PC-3 (cell line): ENCODE results near the gene PCGF1. TPM values are rescaled to one million over a fixed set of nuclear protein-coding genes. Genes with fewer than 3 reads are reported as not detected.

Experiments used
- ATAC-seq: fragments of 200-7000 bp; cut with Tn5 transposase; 2 replicates; pipeline ENCODE4 v1.9.1; 2020; ENCODE audit warnings: mild to moderate bottlenecking, moderate library complexity
- BruUV-seq: library from RNA; stranded (reverse); fragments of 400-500 nt; replicated peaks from 2 replicates; lab custom pipeline; 2021; lab: Mats Ljungman, UMichigan
- CTCF ChIA-PET: fragments of 300-600 bp; sonication (Branson Sonifier 250); formaldehyde crosslinking; loops from one replicate; lab custom pipeline; 2022; ENCODE audit warnings: antibody characterized with exemption; lab: Charles Lee
- POLR2A ChIA-PET: fragments of 300-600 bp; sonication (Branson Sonifier 250); formaldehyde crosslinking; loops from one replicate; lab custom pipeline; 2022; ENCODE audit warnings: antibody characterized with exemption; ENCODE audit not compliant: unreplicated experiment; lab: Charles Lee
- DNase-seq: peaks from one replicate; pipeline ENCODE4 v3.0.0-alpha.2; 2015
- H2AFZ ChIP-seq: fragments of 300-600 bp; sonication (generic); 2 replicates; pipeline ENCODE4 v1.6.0; 2016; ENCODE audit warnings: antibody characterized with exemption, low read length
- H3F3A ChIP-seq: fragments of 300-600 bp; sonication (generic); one replicate; pipeline ENCODE4 v1.6.0; 2017; ENCODE audit warnings: antibody characterized with exemption, low read length, control low read depth, mild to moderate bottlenecking; ENCODE audit not compliant: unreplicated experiment
- H3K27ac ChIP-seq: fragments of 300-600 bp; sonication (generic); 2 replicates; pipeline ENCODE4 v1.5.1; 2016; ENCODE audit warnings: mild to moderate bottlenecking, low read length
- H3K27me3 ChIP-seq: fragments of 300-600 bp; sonication (generic); 2 replicates; pipeline ENCODE4 v1.6.1; 2016; ENCODE audit warnings: low read length, mixed read lengths
- H3K36me3 ChIP-seq: fragments of 300-600 bp; sonication (generic); 2 replicates; pipeline ENCODE4 v1.6.1; 2016; ENCODE audit warnings: low read depth, mixed run types, low read length, mixed read lengths
- H3K4me1 ChIP-seq: fragments of 300-600 bp; sonication (generic); 2 replicates; pipeline ENCODE4 v1.5.1; 2016; ENCODE audit warnings: low read length; ENCODE audit not compliant: insufficient read depth
- H3K4me2 ChIP-seq: fragments of 300-600 bp; sonication (generic); 2 replicates; pipeline ENCODE4 v1.6.0; 2016; ENCODE audit warnings: low read length
- H3K4me3 ChIP-seq: fragments of 300-600 bp; sonication (generic); 2 replicates; pipeline ENCODE4 v1.5.1; 2016; ENCODE audit warnings: mild to moderate bottlenecking, low read length, mixed read lengths
- H3K79me2 ChIP-seq: fragments of 300-600 bp; sonication (generic); 2 replicates; pipeline ENCODE4 v1.6.1; 2017; ENCODE audit warnings: low read length, mixed read lengths
- H3K9ac ChIP-seq: fragments of 300-600 bp; sonication (generic); 2 replicates; pipeline ENCODE4 v1.6.0; 2016; ENCODE audit warnings: mild to moderate bottlenecking, low read length
- H3K9me2 ChIP-seq: fragments of 300-600 bp; sonication (generic); replicated peaks from 2 replicates; pipeline ENCODE4 v1.6.1; 2016; ENCODE audit warnings: mixed run types, low read length, mixed read lengths
- H3K9me3 ChIP-seq: fragments of 300-600 bp; sonication (generic); 2 replicates; pipeline ENCODE4 v1.6.1; 2016; ENCODE audit warnings: low read length, mixed read lengths
- H4K20me1 ChIP-seq: fragments of 300-600 bp; sonication (generic); 2 replicates; pipeline ENCODE4 v1.6.1; 2016; ENCODE audit warnings: low read length, mixed read lengths
- EZH2 ChIP-seq: fragments of 300-600 bp; sonication (generic); IDR thresholded peaks from one replicate; pipeline ENCODE4 v1.6.1; 2017; ENCODE audit warnings: antibody characterized with exemption, mild to moderate bottlenecking, low read length; ENCODE audit not compliant: unreplicated experiment
- EZH2phosphoT487 ChIP-seq: fragments of 300-600 bp; sonication (generic); IDR thresholded peaks from 2 replicates; pipeline ENCODE4 v1.6.1; 2018; ENCODE audit warnings: mild to moderate bottlenecking, antibody characterized with exemption, low read length, borderline replicate concordance
- intact Hi-C: fragments of 100-400 bp; cut with micrococcal nuclease; formaldehyde crosslinking; loops from 2 replicates; pipeline ENCODE4 v1.9.0; 2023
- total RNA-seq: library from RNA; depleted of rRNA; stranded (reverse); fragments of >200 nt; gene quantifications from 2 replicates; pipeline ENCODE4 v1.2.3, GENCODE V29; 2014
- TF ChIP-seq, protein P1 (sequence below): fragments of 300-600 bp; sonication (generic); conservative IDR thresholded peaks from 2 replicates; pipeline ENCODE4 v1.5.1; 2017; ENCODE audit warnings: antibody characterized with exemption, low read depth, mild to moderate bottlenecking, low read length

Gene PCGF1
- total RNA-seq, 1 experiment from 2014 or later: 35.7 TPM

- Histone ChIP-seq H4K20me1 (no peaks in the 10 kb centered on the region), H3K36me3 (no peaks in the 10 kb centered on the region), H3K4me2 (no peak overlapping the region), H3K27me3 (no peaks in the 10 kb centered on the region), H3K4me1 (peaks cover 12% of the 10 kb centered on the region; the same call in 1 of the 2 replicates), H3K9me3 (no peaks in the 10 kb centered on the region), H3F3A (no peaks in the 10 kb centered on the region), H3K9ac (no peak overlapping the region), H3K4me3 (no peak overlapping the region), H3K9me2 (no peaks in the 10 kb centered on the region), H2AFZ (no peak overlapping the region), H3K27ac (no peak overlapping the region), H3K79me2 (peaks cover 10% of the 10 kb centered on the region)
- intact Hi-C loops: no loop called here
- TF ChIP-seq, protein P1, sequence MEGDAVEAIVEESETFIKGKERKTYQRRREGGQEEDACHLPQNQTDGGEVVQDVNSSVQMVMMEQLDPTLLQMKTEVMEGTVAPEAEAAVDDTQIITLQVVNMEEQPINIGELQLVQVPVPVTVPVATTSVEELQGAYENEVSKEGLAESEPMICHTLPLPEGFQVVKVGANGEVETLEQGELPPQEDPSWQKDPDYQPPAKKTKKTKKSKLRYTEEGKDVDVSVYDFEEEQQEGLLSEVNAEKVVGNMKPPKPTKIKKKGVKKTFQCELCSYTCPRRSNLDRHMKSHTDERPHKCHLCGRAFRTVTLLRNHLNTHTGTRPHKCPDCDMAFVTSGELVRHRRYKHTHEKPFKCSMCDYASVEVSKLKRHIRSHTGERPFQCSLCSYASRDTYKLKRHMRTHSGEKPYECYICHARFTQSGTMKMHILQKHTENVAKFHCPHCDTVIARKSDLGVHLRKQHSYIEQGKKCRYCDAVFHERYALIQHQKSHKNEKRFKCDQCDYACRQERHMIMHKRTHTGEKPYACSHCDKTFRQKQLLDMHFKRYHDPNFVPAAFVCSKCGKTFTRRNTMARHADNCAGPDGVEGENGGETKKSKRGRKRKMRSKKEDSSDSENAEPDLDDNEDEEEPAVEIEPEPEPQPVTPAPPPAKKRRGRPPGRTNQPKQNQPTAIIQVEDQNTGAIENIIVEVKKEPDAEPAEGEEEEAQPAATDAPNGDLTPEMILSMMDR: no peak
- TF ChIP-seq EZH2 (no peak), EZH2phosphoT487 (no peak)
- DNase-seq (no peak), ATAC-seq (no peak)
- CTCF ChIA-PET: no interaction called here
- POLR2A ChIA-PET: no interaction called here
- no TSS peak for BruUV-seq
These were observed 44.7 kb upstream of the PCGF1 start for GRCh38 chr2:74551942-74552913.

DNA sequence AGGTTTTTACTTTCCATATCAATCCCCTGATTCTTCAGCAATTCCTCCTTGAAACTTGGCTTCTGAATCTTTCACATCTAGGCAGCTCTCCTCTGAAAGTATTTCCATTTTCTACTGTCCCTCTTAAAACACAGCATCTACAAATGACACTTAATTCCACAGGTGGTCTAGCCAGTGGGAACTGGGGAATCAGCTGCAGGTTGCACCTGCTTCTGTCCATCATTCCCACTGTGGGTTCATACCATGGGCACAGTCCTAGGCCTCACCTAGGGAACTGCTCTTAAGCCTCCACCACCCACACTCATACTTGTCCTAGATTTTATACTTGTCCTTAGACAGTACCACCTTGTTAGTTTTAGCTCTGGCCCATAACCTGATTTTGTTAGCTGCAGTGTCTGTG is 44.0 kb upstream of the PCGF1 start:
- peaks cover 10% of the 10 kb centered on the region for H3K79me2 ChIP-seq
- no peak for DNase-seq

More for the DNA sequence above, 44.0 kb upstream of the PCGF1 start:
- Histone ChIP-seq H3K36me3 (no peaks in the 10 kb centered on the region), H3F3A (no peaks in the 10 kb centered on the region), H3K4me3 (no peak overlapping the region), H3K27ac (no peak overlapping the region), H3K27me3 (no peaks in the 10 kb centered on the region), H3K9ac (no peak overlapping the region), H3K4me2 (no peak overlapping the region), H3K9me3 (no peaks in the 10 kb centered on the region), H3K4me1 (peaks cover 12% of the 10 kb centered on the region; the same call in 1 of the 2 replicates), H4K20me1 (no peaks in the 10 kb centered on the region), H3K9me2 (no peaks in the 10 kb centered on the region), H2AFZ (no peak overlapping the region)
- POLR2A ChIA-PET: no interaction called here
- no peak for ATAC-seq
- CTCF ChIA-PET: no interaction called here
- intact Hi-C loops: no loop called here
- TF ChIP-seq, protein P1: no peak
- no peak for TF ChIP-seq EZH2phosphoT487
- no peak for TF ChIP-seq EZH2
- BruUV-seq: no TSS peak
